Liver (tissue), 3 donors: Measurements from ENCODE around the gene KIF11.

Source experiments
- CTCF ChIP-seq: fragments of 150-350 bp; IDR thresholded peaks from 2 replicates; pipeline ENCODE4 v1.5.1; 2017; ENCODE audit warnings: improper control_type of control experiment, low read depth, low read length; ENCODE audit not compliant: missing input control
- EGR1 ChIP-seq, 2 donors: IDR thresholded peaks; 2 replicates each; pipeline ENCODE4 v1.6.1; 2016 to 2018; ENCODE audit warnings: antibody characterized with exemption in 2 of 2, low read depth in 2 of 2
- MAX ChIP-seq: IDR thresholded peaks from 2 replicates; pipeline ENCODE4 v1.6.1; 2016; ENCODE audit warnings: antibody characterized with exemption
- REST ChIP-seq: IDR thresholded peaks from 2 replicates; pipeline ENCODE4 v1.6.1; 2016; ENCODE audit warnings: antibody characterized with exemption, mild to moderate bottlenecking
- TAF1 ChIP-seq: conservative IDR thresholded peaks from 2 replicates; pipeline ENCODE4 v1.6.1; 2016; ENCODE audit warnings: antibody characterized with exemption, mild to moderate bottlenecking
- ZBTB33 ChIP-seq: IDR thresholded peaks from 2 replicates; pipeline ENCODE4 v1.6.1; 2016; ENCODE audit warnings: antibody characterized with exemption
- donor health status: healthy.
- donor health status: healthy.

GRCh38 chr10:92681306-92681834, 88.4 kb downstream of the KIF11 start:
- TF ChIP-seq CTCF: no peak
- TF ChIP-seq REST: no peak
- no peak for TF ChIP-seq TAF1
- no peak for TF ChIP-seq ZBTB33
- no peak for TF ChIP-seq MAX
- no peak for TF ChIP-seq EGR1 (IDR thresholded peaks at IDR 0.05; ENCODE audit: low read depth in 2 of 2)
